Measurements from ENCODE around the gene SF3B1.

- no peak for TF ChIP-seq CTCF (IDR thresholded peaks at IDR 0.05; ENCODE audit: insufficient read depth, low read depth, low read length)
- TF ChIP-seq EZH2 (IDR thresholded peaks at IDR 0.05; ENCODE audit: insufficient read depth, low read length): no peak
These were observed 70.8 kb downstream of the SF3B1 start for GRCh38 chr2:197363998-197364397.

Measured in astrocyte (in vitro differentiated cells and primary cell).